Tibial nerve (tissue), 4 donors: ENCODE results near the gene FDX1.

Source experiments
- CTCF ChIP-seq, 5 experiments: fragments of 200-600 bp in 3 of 5; fragments of 450-650 bp in 2 of 5; sonication (generic) in 3 of 5; IDR thresholded peaks; one replicate each; pipeline ENCODE4 v1.5.1; 2016 to 2019; ENCODE audit warnings: antibody characterized with exemption in 5 of 5, mild to moderate bottlenecking in 3 of 5, moderate library complexity in 2 of 5
- EP300 ChIP-seq, 2 donors: sonication (generic); formaldehyde crosslinking; IDR thresholded peaks; one replicate each; pipeline ENCODE4 v1.6.1; 2017; ENCODE audit warnings: antibody characterized with exemption in 2 of 2, mild to moderate bottlenecking in 1 of 2
- POLR2A ChIP-seq, 2 donors: fragments of 450-650 bp; IDR thresholded peaks; one replicate each; pipeline ENCODE4 v1.6.1; 2017; ENCODE audit warnings: antibody characterized with exemption in 2 of 2, mild to moderate bottlenecking in 2 of 2, moderate library complexity in 2 of 2

GRCh38 chr11:110422306-110422905, 7.3 kb upstream of the FDX1 start:
- no peak for TF ChIP-seq POLR2A (IDR thresholded peaks at IDR 0.05)
- TF ChIP-seq CTCF (IDR thresholded peaks at IDR 0.05) = no peak
- no peak for TF ChIP-seq EP300 (IDR thresholded peaks at IDR 0.05)
